ENCODE results near the gene ERCC2.

GRCh38 chr19:45314708-45315245 is 55.6 kb downstream of the ERCC2 start:
- TF ChIP-seq, protein P1, sequence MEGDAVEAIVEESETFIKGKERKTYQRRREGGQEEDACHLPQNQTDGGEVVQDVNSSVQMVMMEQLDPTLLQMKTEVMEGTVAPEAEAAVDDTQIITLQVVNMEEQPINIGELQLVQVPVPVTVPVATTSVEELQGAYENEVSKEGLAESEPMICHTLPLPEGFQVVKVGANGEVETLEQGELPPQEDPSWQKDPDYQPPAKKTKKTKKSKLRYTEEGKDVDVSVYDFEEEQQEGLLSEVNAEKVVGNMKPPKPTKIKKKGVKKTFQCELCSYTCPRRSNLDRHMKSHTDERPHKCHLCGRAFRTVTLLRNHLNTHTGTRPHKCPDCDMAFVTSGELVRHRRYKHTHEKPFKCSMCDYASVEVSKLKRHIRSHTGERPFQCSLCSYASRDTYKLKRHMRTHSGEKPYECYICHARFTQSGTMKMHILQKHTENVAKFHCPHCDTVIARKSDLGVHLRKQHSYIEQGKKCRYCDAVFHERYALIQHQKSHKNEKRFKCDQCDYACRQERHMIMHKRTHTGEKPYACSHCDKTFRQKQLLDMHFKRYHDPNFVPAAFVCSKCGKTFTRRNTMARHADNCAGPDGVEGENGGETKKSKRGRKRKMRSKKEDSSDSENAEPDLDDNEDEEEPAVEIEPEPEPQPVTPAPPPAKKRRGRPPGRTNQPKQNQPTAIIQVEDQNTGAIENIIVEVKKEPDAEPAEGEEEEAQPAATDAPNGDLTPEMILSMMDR (IDR thresholded peaks at IDR 0.05) = no peak
- no peak for TF ChIP-seq POLR2A (IDR thresholded peaks at IDR 0.05)

Data from testis (tissue), 2 donors.